Activated T-helper 17 cell treated with anti-CD3 and anti-CD28 coated beads, Interleukin-2, amount 50 U/mL, for 72 hours (primary cell): ENCODE measurements around the gene CCDC144A. TPM values are rescaled to one million over a fixed set of nuclear protein-coding genes. Genes with fewer than 3 reads are reported as not detected.
"Not testable (repeated sequence)": the region's sequence is repeated elsewhere in the genome, so short reads cannot be mapped to it uniquely, and the experiment has no call there.

Experiments
- ATAC-seq: fragments of 150-1000 bp; cut with Tn5 transposase; replicated peaks from 2 replicates; pipeline ENCODE4 v1.10.0; 2021; ENCODE audit warnings: mild to moderate bottlenecking, moderate library complexity
- H3K27ac Mint-ChIP-seq: one replicate; pipeline ENCODE4 v1.8.0; 2022; ENCODE audit warnings: mixed read lengths
- H3K27me3 Mint-ChIP-seq: one replicate; pipeline ENCODE4 v1.8.0; 2022; ENCODE audit warnings: mixed read lengths
- H3K36me3 Mint-ChIP-seq: one replicate; pipeline ENCODE4 v1.8.0; 2022; ENCODE audit warnings: low read depth, mild to moderate bottlenecking, mixed read lengths
- H3K4me1 Mint-ChIP-seq: one replicate; pipeline ENCODE4 v1.8.0; 2022; ENCODE audit warnings: mixed read lengths
- H3K4me3 Mint-ChIP-seq: one replicate; pipeline ENCODE4 v1.8.0; 2022; ENCODE audit warnings: mild to moderate bottlenecking, mixed read lengths
- H3K9me3 Mint-ChIP-seq: one replicate; pipeline ENCODE4 v1.8.0; 2022; ENCODE audit warnings: mixed read lengths
- total RNA-seq, 2 donors: library from RNA; stranded (reverse); gene quantifications; one replicate each; pipeline ENCODE4 v1.2.3, GENCODE V29; 2022

The CCDC144A gene, protein sequence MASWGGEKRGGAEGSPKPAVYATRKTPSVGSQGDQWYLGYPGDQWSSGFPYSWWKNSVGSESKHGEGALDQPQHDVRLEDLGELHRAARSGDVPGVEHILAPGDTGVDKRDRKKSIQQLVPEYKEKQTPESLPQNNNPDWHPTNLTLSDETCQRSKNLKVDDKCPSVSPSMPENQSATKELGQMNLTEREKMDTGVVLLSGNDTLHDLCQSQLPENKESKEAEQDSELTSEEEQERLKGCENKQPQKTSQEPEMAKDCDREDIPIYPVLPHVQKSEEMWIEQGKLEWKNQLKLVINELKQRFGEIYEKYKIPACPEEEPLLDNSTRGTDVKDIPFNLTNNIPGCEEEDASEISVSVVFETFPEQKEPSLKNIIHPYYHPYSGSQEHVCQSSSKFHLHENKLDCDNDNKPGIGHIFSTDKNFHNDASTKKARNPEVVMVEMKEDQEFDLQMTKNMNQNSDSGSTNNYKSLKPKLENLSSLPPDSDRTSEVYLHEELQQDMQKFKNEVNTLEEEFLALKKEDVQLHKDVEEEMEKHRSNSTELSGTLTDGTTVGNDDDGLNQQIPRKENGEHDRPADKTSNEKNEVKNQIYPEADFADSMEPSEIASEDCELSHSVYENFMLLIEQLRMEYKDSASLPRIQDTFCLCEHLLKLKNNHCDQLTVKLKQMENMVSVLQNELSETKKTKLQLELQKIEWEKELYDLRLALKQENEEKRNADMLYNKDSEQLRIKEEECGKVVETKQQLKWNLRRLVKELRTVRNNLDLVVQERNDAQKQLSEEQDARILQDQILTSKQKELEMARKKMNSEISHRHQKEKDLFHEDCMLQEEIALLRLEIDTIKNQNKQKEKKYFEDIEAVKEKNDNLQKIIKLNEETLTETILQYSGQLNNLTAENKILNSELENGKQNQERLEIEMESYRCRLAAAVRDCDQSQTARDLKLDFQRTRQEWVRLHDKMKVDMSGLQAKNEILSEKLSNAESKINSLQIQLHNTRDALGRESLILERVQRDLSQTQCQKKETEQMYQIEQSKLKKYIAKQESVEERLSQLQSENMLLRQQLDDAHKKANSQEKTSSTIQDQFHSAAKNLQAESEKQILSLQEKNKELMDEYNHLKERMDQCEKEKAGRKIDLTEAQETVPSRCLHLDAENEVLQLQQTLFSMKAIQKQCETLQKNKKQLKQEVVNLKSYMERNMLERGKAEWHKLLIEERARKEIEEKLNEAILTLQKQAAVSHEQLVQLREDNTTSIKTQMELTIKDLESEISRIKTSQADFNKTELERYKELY (N-terminal part only)
- 10 to 100 TPM in 1 of 2 donors, 1 to 10 TPM in 1; 8.2 to 13.4 TPM for total RNA-seq

GRCh38 chr17:16689731-16690281 is at the start of gene CCDC144A:
Gene CCDC144A, plus strand, starts transcription at chr17:16690241. Its CDS starts 160 bp downstream, at chr17:16690401.
- not testable (repeated sequence) for H3K27me3 Mint-ChIP-seq, H3K36me3 Mint-ChIP-seq, H3K27ac Mint-ChIP-seq, H3K4me3 Mint-ChIP-seq, H3K9me3 Mint-ChIP-seq, H3K4me1 Mint-ChIP-seq
- peak; percentile 87 for ATAC-seq

DNA sequence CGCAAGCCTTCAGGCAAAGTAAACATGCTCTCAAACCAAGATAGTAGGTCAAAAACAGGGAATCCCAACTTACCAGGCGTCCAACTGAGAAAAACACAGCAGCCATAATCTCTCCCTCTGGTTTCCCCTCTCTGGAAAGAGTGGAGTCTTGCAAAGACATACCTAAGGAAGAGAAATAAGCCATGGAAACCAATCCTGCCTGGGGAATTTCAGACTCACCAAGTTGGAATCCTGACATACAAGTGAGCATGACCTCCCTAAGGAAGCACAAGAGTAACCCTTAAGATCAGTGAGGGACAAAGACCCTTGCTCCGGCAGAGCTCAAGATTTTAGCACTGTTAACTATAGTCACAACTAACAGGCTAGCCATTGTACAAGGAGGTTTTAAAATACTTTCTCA is 40.5 kb upstream of the CCDC144A start:
- ATAC-seq = no peak
- no peaks in the 10 kb centered on the region for H3K9me3 Mint-ChIP-seq
- no peak overlapping the region for H3K4me3 Mint-ChIP-seq
- H3K27ac Mint-ChIP-seq = no peak overlapping the region
- peaks cover 33% of the 10 kb centered on the region for H3K36me3 Mint-ChIP-seq
- peaks cover 8% of the 10 kb centered on the region for H3K4me1 Mint-ChIP-seq
- H3K27me3 Mint-ChIP-seq = no peaks in the 10 kb centered on the region

DNA sequence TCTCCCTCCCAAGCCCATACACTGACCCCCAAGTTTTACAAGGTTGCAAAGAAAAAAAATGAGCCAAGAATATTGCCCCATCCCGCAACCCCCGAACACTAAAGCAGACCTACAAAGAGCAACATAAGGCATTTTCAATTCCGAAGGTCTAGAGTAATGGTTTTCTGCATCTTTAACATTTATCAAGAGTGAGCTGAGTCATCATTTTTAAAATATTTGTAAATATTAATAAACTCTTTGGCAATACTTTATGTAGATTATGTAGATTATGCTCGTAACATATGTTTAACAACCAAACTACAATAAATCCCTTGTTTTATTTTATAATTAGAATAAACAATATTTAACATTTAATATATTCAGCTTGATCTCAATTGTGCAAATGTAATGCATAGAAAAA is 37.8 kb upstream of the CCDC144A start:
- no peak for ATAC-seq
- H3K36me3 Mint-ChIP-seq = peaks cover 18% of the 10 kb centered on the region
- no peaks in the 10 kb centered on the region for H3K9me3 Mint-ChIP-seq
- H3K27me3 Mint-ChIP-seq = no peaks in the 10 kb centered on the region
- H3K4me1 Mint-ChIP-seq = peaks cover 8% of the 10 kb centered on the region
- H3K27ac Mint-ChIP-seq = no peak overlapping the region
- peak overlapping the region; percentile 83 for H3K4me3 Mint-ChIP-seq

- peaks cover 11% of the 10 kb centered on the region for H3K36me3 Mint-ChIP-seq
- no peaks in the 10 kb centered on the region for H3K9me3 Mint-ChIP-seq
- H3K27me3 Mint-ChIP-seq = no peaks in the 10 kb centered on the region
- peaks cover 8% of the 10 kb centered on the region for H3K4me1 Mint-ChIP-seq
- H3K27ac Mint-ChIP-seq = peak overlapping the region; percentile 73
- peak overlapping the region; percentile 83 for H3K4me3 Mint-ChIP-seq
- ATAC-seq = no peak
Measured at GRCh38 chr17:16652847-16653366, 37.1 kb upstream of the CCDC144A start.

GRCh38 chr17:16653367-16654041 is 36.5 kb upstream of the CCDC144A start, which contains the start of gene ZNF624:
Gene ZNF624, minus strand, starts transcription at chr17:16653850.
- H3K27ac Mint-ChIP-seq = peak within 1 kb of the TSS; percentile 73
- H3K27me3 Mint-ChIP-seq = no peaks in the 10 kb centered on the region
- ATAC-seq = peak; percentile 97
- H3K4me3 Mint-ChIP-seq = peak within 1 kb of the TSS; percentile 83
- peaks cover 8% of the 10 kb centered on the region for H3K4me1 Mint-ChIP-seq
- H3K36me3 Mint-ChIP-seq = peaks cover 5% of the 10 kb centered on the region
- no peaks in the 10 kb centered on the region for H3K9me3 Mint-ChIP-seq

DNA sequence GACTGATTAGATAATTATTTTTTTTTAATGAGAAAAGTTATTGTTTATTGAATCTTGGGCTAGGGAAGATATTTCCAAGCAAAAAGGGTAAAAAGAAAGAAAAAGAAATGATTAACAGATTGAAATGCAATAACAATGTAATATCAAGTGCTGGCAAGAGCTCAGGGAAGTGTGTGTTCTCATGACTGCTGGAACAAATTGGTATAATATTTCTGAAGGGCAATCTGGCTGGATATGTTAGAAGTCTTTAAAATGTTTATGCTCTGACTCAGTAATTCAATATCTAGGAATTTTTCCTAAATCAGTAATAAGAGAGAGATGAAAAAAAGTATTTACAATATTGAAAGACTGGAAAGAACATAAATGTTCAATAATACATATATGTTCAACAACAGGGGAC is 28.8 kb upstream of the CCDC144A start:
- Mint-ChIP-seq H3K36me3 (no peaks in the 10 kb centered on the region), H3K4me3 (no peak overlapping the region), H3K4me1 (no peaks in the 10 kb centered on the region), H3K9me3 (no peaks in the 10 kb centered on the region), H3K27me3 (peaks cover 13% of the 10 kb centered on the region), H3K27ac (no peak overlapping the region)
- no peak for ATAC-seq

DNA sequence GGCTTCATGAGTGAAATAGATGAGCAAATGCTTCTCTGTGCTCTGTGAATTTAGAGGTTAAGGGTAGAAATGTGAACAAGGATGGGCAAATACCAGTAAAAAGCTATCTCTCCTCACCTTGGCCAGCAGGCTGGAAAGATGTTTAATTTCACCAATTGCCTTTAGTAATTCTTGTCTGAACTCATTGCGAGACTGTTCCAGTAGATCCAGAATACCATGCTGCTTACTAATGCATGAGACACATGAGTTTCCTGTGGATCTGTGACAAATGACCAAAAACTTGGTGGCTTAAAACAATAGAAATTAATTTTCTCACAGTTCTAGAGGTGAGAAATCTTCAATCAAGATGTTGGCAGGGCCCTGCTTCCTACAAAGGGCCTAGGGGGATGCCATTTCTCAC is 27.1 kb upstream of the CCDC144A start:
- no peak overlapping the region for H3K27ac Mint-ChIP-seq
- H3K4me1 Mint-ChIP-seq = no peaks in the 10 kb centered on the region
- H3K36me3 Mint-ChIP-seq = no peaks in the 10 kb centered on the region
- H3K9me3 Mint-ChIP-seq = no peaks in the 10 kb centered on the region
- H3K4me3 Mint-ChIP-seq = no peak overlapping the region
- no peak for ATAC-seq
- peaks cover 13% of the 10 kb centered on the region for H3K27me3 Mint-ChIP-seq

DNA sequence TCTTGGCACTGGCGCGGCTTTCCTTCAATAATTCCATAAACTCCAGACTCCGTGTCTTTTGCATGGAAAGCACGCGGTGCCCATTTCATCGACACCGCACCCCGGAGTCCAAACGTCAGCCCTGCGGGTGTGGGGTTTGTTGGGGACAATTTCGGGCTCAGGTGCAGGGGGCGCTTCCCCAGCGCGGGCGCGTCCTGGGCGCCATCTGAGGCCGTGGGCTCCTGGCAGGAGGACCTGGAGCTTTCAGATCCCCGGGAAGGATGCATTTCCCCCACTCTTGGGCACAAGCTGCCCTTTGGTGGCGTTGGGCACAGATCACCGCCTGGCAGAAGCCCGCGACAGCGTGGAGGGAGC is 23.5 kb upstream of the CCDC144A start:
- H3K36me3 Mint-ChIP-seq, H3K4me1 Mint-ChIP-seq, H3K4me3 Mint-ChIP-seq, H3K27me3 Mint-ChIP-seq, H3K9me3 Mint-ChIP-seq, H3K27ac Mint-ChIP-seq, ATAC-seq: not testable (repeated sequence)

DNA sequence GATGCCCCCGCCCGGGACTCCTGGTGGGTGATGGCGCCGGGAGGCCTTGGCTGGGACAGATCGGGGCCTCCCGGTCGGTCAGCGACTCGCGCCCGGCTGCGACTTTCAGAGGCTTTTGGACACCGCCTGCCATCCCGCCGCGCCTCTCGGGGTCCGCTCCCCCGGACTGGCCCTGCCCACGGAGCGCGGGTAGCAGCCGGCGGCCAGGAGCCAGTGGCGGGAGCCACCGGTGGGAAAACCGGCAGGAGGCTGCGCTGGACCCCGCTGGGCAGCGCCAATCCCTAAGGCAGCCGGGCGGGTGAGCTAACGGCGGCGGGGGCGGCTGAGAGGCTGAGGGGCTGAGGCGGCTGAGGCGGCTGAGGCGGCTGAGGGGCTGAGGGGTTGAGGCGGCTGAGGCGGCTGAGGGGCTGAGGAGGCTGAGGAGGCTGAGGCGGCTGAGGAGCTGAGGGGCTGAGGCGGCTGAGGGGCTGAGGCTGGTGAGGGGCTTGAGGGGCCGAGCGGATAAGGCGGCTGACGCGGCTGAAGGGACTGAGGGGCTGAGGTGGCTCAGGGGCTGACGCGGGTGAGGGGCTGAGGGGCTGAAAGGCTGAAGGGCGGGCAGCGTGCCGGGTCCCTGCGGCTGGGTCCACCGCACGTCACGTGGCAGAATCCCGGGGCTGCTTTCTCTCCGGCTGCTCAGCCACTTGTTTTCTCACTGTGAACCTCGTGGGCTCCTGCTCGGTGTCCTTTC is 23.0 kb upstream of the CCDC144A start:
- H3K4me3 Mint-ChIP-seq = peak overlapping the region; percentile 49
- not testable (repeated sequence) for H3K9me3 Mint-ChIP-seq

DNA sequence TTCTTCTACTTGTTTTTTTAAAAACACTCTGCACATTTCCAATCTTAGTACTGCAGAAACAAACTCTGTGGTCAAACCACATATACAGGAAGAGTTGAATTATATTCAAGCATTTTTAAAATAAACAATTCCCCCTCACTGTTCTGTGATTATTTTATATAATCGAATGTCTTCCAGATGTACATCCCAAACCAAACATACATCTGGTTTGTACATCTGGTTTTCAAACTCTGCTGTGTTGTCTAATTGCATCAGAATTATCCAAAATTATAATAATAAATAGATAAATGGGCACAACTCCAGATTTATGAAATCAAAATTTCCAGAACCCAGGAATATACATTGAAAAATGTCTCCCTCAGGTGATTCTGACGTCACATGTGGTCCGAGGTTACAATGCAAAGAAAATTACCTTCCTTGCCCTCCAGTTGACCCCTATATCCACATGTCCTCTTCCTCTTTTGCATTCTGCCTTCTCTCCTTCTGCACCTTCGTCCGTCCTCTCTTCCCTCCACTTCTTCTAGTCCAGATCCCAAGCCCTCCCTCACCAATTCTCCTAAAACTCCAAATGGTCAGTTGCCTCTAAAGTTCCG is 13.3 kb upstream of the CCDC144A start:
- no peak overlapping the region for H3K27ac Mint-ChIP-seq
- no peaks in the 10 kb centered on the region for H3K4me1 Mint-ChIP-seq
- no peaks in the 10 kb centered on the region for H3K9me3 Mint-ChIP-seq
- H3K27me3 Mint-ChIP-seq = peaks cover 16% of the 10 kb centered on the region
- H3K4me3 Mint-ChIP-seq = no peak overlapping the region
- ATAC-seq = no peak
- H3K36me3 Mint-ChIP-seq = no peaks in the 10 kb centered on the region

More for the DNA sequence above, 23.0 kb upstream of the CCDC144A start:
- H3K27ac Mint-ChIP-seq, H3K4me1 Mint-ChIP-seq, H3K36me3 Mint-ChIP-seq: not testable (repeated sequence)
- H3K27me3 Mint-ChIP-seq = peaks cover 12% of the 10 kb centered on the region
- ATAC-seq = peak; percentile 16

GRCh38 chr17:16683290-16684138 is 6.5 kb upstream of the CCDC144A start:
- not testable (repeated sequence) for ATAC-seq, H3K4me3 Mint-ChIP-seq, H3K27ac Mint-ChIP-seq, H3K36me3 Mint-ChIP-seq, H3K9me3 Mint-ChIP-seq, H3K4me1 Mint-ChIP-seq
- peaks cover 28% of the 10 kb centered on the region for H3K27me3 Mint-ChIP-seq

- not testable (repeated sequence) for H3K27ac Mint-ChIP-seq, H3K4me3 Mint-ChIP-seq, H3K9me3 Mint-ChIP-seq, ATAC-seq, H3K4me1 Mint-ChIP-seq, H3K36me3 Mint-ChIP-seq
- peaks cover 24% of the 10 kb centered on the region for H3K27me3 Mint-ChIP-seq
Measured at GRCh38 chr17:16686019-16686418, 4.0 kb upstream of the CCDC144A start.
